Measurements from ENCODE around the gene WDR27.

WDR27 gene

GRCh38 chr6:169457762-169458161, 244.1 kb downstream of the WDR27 start:
- no peak overlapping the region for H2AFZ ChIP-seq (ENCODE audit: low read length)
- no peaks in the 10 kb centered on the region for H3K36me3 ChIP-seq (replicated peaks; ENCODE audit: insufficient read depth, low read length)

DNA sequence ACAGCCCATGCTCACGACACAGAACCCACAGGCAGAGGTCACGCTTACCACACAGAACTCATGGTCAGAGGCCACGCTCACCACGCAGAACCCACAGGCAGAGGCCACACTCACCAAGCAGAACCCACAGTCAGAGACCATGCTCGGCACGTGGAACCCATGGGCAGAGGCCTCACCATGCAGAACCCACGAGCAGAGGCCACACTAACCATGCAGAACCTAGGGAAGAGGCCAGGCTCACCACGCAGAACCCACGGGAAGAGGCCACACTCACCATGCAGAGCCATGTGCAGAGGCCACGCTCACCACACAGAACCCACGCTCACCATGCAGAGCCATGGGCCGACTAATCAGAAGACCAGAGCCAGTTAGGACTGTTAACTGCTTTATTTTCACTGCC, 245.0 kb downstream of the WDR27 start:
- Histone ChIP-seq H3K9me3 (replicated peaks; ENCODE audit: insufficient read depth, low read length) (no peaks in the 10 kb centered on the region), H3K79me2 (ENCODE audit: low read length) (no peaks in the 10 kb centered on the region), H2AFZ (ENCODE audit: low read length) (no peak overlapping the region), H3K4me2 (ENCODE audit: low read depth, low read length) (no peak overlapping the region), H3K4me1 (ENCODE audit: low read length) (no peaks in the 10 kb centered on the region), H3K9me2 (replicated peaks; ENCODE audit: insufficient read depth, low read length) (no peaks in the 10 kb centered on the region), H3K27me3 (replicated peaks; ENCODE audit: insufficient read depth, low read length) (no peaks in the 10 kb centered on the region), H3K9ac (ENCODE audit: low read length) (no peak overlapping the region), H3K4me3 (ENCODE audit: low read length) (no peak overlapping the region), H3K27ac (ENCODE audit: low read length) (no peak overlapping the region), H3F3A (ENCODE audit: insufficient read depth, low read length) (no peaks in the 10 kb centered on the region), H3K36me3 (replicated peaks; ENCODE audit: insufficient read depth, low read length) (no peaks in the 10 kb centered on the region), H4K20me1 (ENCODE audit: insufficient read depth, low read length) (no peaks in the 10 kb centered on the region)
- DNase-seq: no peak
- no peak for TF ChIP-seq EZH2phosphoT487 (IDR thresholded peaks at IDR 0.05; ENCODE audit: low read length)
- no peak for TF ChIP-seq CTCF (IDR thresholded peaks at IDR 0.05; ENCODE audit: low read length)
- no peak for TF ChIP-seq EZH2 (optimal IDR thresholded peaks at IDR 0.05; ENCODE audit: low read depth, low read length)

More at GRCh38 chr6:169457762-169458161, 244.1 kb downstream of the WDR27 start:
- H3K9me2 ChIP-seq (replicated peaks; ENCODE audit: insufficient read depth, low read length): no peaks in the 10 kb centered on the region
- no peaks in the 10 kb centered on the region for H3K9me3 ChIP-seq (replicated peaks; ENCODE audit: insufficient read depth, low read length)
- DNase-seq: no peak
- H3K9ac ChIP-seq (ENCODE audit: low read length): no peak overlapping the region
- H3K27me3 ChIP-seq (replicated peaks; ENCODE audit: insufficient read depth, low read length): no peaks in the 10 kb centered on the region
- no peaks in the 10 kb centered on the region for H3F3A ChIP-seq (ENCODE audit: insufficient read depth, low read length)
- no peaks in the 10 kb centered on the region for H3K79me2 ChIP-seq (ENCODE audit: low read length)
- TF ChIP-seq CTCF (IDR thresholded peaks at IDR 0.05; ENCODE audit: low read length): no peak
- H3K27ac ChIP-seq (ENCODE audit: low read length): no peak overlapping the region
- H4K20me1 ChIP-seq (ENCODE audit: insufficient read depth, low read length): no peaks in the 10 kb centered on the region
- no peaks in the 10 kb centered on the region for H3K4me1 ChIP-seq (ENCODE audit: low read length)
- no peak overlapping the region for H3K4me3 ChIP-seq (ENCODE audit: low read length)
- H3K4me2 ChIP-seq (ENCODE audit: low read depth, low read length): no peak overlapping the region

DNA sequence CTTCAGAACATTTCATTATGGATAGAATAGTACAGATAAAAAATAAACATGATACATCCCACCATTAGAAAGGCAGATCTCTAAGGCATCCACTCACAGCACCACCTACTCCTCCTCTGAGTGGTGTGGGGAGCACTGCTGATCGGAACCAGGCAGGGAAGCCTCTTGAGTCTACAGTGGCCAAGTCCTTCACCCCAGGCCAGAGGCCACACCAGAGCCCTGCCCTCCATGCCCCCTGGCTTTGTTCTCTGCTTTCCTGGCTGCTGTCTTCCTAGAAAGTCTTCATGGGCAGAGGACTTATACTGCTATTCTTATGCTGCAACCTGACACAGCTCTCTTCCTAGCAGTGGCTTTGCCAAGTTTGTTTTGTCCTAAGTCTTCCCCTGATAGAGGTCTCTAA, 246.4 kb downstream of the WDR27 start:
- TF ChIP-seq EZH2 (optimal IDR thresholded peaks at IDR 0.05; ENCODE audit: low read depth, low read length) (no peak), EZH2phosphoT487 (IDR thresholded peaks at IDR 0.05; ENCODE audit: low read length) (no peak)
- Histone ChIP-seq H3K9me2 (replicated peaks; ENCODE audit: insufficient read depth, low read length) (no peaks in the 10 kb centered on the region), H2AFZ (ENCODE audit: low read length) (no peak overlapping the region), H3K27me3 (replicated peaks; ENCODE audit: insufficient read depth, low read length) (no peaks in the 10 kb centered on the region), H3K4me1 (ENCODE audit: low read length) (no peaks in the 10 kb centered on the region), H3F3A (ENCODE audit: insufficient read depth, low read length) (no peaks in the 10 kb centered on the region), H3K4me2 (ENCODE audit: low read depth, low read length) (no peak overlapping the region), H3K79me2 (ENCODE audit: low read length) (no peaks in the 10 kb centered on the region), H3K9me3 (replicated peaks; ENCODE audit: insufficient read depth, low read length) (no peaks in the 10 kb centered on the region), H3K27ac (ENCODE audit: low read length) (no peak overlapping the region), H3K9ac (ENCODE audit: low read length) (no peak overlapping the region), H4K20me1 (ENCODE audit: insufficient read depth, low read length) (no peaks in the 10 kb centered on the region), H3K4me3 (ENCODE audit: low read length) (no peak overlapping the region), H3K36me3 (replicated peaks; ENCODE audit: insufficient read depth, low read length) (no peaks in the 10 kb centered on the region)
- no peak for DNase-seq

GRCh38 chr6:169454872-169455204, 247.0 kb downstream of the WDR27 start:
- H3K9me3 ChIP-seq (replicated peaks; ENCODE audit: insufficient read depth, low read length): no peaks in the 10 kb centered on the region
- no peak overlapping the region for H3K9ac ChIP-seq (ENCODE audit: low read length)
- no peaks in the 10 kb centered on the region for H3K27me3 ChIP-seq (replicated peaks; ENCODE audit: insufficient read depth, low read length)
- no peak overlapping the region for H3K27ac ChIP-seq (ENCODE audit: low read length)
- H3K36me3 ChIP-seq (replicated peaks; ENCODE audit: insufficient read depth, low read length): no peaks in the 10 kb centered on the region
- H3F3A ChIP-seq (ENCODE audit: insufficient read depth, low read length): no peaks in the 10 kb centered on the region
- no peaks in the 10 kb centered on the region for H3K9me2 ChIP-seq (replicated peaks; ENCODE audit: insufficient read depth, low read length)
- H3K4me1 ChIP-seq (ENCODE audit: low read length): no peaks in the 10 kb centered on the region
- DNase-seq: no peak
- no peak overlapping the region for H2AFZ ChIP-seq (ENCODE audit: low read length)
- TF ChIP-seq CTCF (IDR thresholded peaks at IDR 0.05; ENCODE audit: low read length) (no peak), EZH2 (optimal IDR thresholded peaks at IDR 0.05; ENCODE audit: low read depth, low read length) (no peak), EZH2phosphoT487 (IDR thresholded peaks at IDR 0.05; ENCODE audit: low read length) (no peak)
- H3K79me2 ChIP-seq (ENCODE audit: low read length): no peaks in the 10 kb centered on the region
- no peak overlapping the region for H3K4me2 ChIP-seq (ENCODE audit: low read depth, low read length)
- H4K20me1 ChIP-seq (ENCODE audit: insufficient read depth, low read length): no peaks in the 10 kb centered on the region
- H3K4me3 ChIP-seq (ENCODE audit: low read length): no peak overlapping the region
